NCI-H2227 treated with DMSO at 0.1 percent for 48 hours (cell line): ENCODE measurements around the gene SPATA33.
"Not testable (repeated sequence)": the region's sequence is repeated elsewhere in the genome, so short reads cannot be mapped to it uniquely, and the experiment has no call there.

Experiments
- DNase-seq: peaks from one replicate; lab custom pipeline; 2025; lab: John Stamatoyannopoulos, UW

Gene SPATA33

DNA sequence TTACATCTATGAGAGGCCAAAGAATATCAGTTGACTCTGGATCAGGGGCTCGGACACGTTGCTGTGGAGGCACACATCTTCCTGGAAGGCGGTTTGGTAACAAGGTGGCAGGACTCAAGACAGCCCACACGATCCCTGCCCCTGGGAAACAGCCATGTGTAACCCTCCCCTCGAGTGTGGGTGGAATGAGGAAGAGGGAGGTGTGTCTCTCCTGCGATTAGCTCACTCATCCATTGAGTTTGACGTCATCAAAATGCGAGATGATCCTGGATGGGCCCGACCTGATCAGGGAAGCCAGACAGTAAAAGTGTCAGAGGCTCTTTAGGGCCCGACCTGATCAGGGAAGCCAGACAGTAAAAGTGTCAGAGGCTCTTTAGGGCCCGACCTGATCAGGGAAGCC, 6.6 kb downstream of the SPATA33 start:
- not testable (repeated sequence) for DNase-seq

- DNase-seq, result not testable (repeated sequence)
Measured at GRCh38 chr16:89667000-89667399, 9.4 kb downstream of the SPATA33 start.

GRCh38 chr16:89667633-89668032, 10.0 kb downstream of the SPATA33 start:
- DNase-seq, result no peak

GRCh38 chr16:89668790-89669158, 11.1 kb downstream of the SPATA33 start:
- no peak for DNase-seq

DNA sequence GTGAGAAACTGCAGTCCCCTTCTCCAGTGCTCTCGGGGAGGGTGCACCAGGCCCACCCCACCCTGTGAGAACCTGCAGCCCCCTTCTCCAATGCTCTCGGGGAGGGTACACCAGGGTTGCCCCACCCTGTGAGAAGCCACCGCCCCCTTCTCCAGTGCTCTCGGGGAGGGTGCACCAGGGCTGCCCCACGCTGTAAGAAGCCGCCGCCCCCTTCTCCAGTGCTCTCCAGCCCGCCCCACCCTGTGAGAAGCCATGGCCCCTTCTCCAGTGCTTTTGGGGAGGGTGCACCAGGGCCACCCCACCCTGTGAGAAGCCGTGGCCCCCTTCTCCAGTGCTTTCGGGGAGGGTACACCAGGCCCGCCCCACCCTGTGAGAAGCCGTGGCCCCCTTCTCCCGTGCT, 12.1 kb downstream of the SPATA33 start:
- no peak for DNase-seq

DNA sequence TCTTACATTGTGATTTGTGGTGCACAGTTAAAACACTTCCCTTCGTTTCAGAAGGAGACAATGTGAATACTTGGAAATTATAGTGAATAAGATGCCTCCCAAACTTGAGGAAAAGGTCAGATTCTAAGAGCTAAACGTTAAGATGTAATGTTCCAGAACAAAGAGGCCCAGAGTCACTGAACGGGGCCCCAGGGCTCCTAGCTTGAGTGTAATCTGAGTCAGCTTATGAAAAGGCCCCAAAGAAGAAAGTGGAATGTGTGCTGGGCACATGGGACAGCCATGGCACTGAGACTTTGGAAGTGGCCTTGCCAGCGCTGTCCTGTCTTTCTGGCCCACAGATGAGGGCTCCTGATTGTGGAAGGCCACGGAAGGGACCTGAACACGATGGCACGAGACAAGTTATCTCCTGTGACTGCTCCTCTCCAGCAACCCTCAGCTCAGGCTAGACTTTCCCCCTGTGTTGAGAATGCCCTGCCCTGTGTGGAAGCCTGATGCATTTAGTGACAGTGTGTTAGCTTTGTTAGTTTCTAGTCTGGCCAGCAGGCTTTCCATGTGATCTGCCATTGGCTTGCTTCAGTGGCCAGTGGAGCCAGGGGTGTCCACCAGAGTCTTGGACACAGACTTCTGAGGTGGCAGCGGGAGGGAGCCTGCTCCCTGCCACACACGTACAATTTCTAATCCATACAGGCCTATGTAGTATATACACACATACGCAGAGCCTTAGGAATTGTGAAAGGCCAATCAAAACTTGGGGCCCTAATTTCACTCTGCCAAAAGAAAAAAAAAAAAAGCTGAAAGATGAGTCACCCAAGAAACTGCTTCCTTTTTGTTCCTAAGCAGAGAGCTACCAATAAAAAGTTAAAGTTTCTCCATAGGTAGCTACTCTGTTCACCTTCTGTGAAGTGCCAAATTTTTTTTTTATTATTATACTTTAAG, 13.1 kb downstream of the SPATA33 start:
- no peak for DNase-seq

- DNase-seq, result not testable (repeated sequence)
Measured at GRCh38 chr16:89671565-89671964, 13.9 kb downstream of the SPATA33 start.

GRCh38 chr16:89672177-89672941, 14.7 kb downstream of the SPATA33 start:
- DNase-seq, result no peak

DNA sequence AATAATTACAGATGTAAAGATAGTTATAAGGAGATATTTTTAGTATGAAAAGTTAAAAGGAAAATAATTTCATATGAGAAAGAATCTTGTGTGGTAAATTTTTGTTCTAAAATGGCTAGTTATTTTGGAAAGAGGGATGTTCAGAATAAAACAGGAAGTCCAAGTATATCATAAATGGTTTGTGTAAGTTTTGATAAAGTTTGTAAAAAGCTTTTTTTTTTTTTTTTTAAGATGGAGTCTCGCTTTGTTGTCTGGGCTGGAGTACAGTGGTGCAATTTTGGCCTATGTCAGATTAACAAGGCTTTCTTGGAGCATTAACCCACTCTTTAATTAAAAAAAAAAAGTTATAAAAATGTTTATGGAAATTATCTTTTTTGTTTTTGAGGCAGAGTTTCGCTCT, 20.6 kb downstream of the SPATA33 start:
- DNase-seq, result no peak

DNA sequence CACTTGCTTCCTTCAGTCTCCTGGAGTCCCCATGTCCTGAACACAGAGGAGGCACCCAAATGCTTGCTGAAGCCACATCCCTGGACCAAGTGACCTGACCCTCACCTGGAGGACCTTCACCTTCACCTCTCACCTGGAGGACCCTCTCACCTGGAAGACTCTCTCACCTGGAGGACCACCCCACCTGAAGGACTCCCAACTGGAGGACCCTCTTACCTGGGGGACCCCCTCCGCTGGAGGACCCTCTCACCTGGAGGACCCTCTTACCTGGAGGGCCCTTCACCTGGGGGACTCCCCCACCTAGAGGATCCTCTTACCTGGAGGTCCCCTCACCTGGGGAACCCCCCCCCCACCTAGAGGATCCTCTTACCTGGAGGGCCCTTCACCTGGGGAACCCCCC, 28.3 kb downstream of the SPATA33 start:
- DNase-seq, result no peak

- DNase-seq, result peak; percentile 83
Measured at GRCh38 chr16:89686520-89687091, 29.0 kb downstream of the SPATA33 start, which contains the start of gene CDK10. CDK10 (plus strand) TSS chr16:89686689; CDS start chr16:89686711, 22 bp downstream.

GRCh38 chr16:89687092-89687940, 29.7 kb downstream of the SPATA33 start:
- no peak for DNase-seq

GRCh38 chr16:89688395-89688794, 30.8 kb downstream of the SPATA33 start:
- DNase-seq, result no peak

GRCh38 chr16:89689142-89689541, 31.5 kb downstream of the SPATA33 start:
- no peak for DNase-seq

DNA sequence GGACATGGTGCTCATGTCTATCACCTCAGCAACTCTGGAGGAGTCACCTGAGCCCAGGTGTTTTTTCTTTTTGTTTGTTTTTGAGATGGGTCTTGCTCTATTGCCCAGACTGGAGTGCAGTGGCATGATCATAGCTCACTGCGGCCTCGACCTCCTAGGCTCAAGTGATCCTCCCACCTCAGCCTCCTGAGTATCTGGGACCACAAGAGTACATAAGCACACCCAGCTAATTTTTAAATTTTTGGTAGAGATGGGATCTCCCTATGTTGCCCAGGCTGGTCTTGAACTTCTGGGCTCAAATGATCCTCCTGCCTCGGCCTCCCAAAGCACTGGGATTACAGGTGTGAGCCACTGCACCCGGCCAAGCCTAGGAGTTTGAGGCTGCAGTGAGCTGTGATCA, 32.0 kb downstream of the SPATA33 start:
- DNase-seq, result not testable (repeated sequence)

DNA sequence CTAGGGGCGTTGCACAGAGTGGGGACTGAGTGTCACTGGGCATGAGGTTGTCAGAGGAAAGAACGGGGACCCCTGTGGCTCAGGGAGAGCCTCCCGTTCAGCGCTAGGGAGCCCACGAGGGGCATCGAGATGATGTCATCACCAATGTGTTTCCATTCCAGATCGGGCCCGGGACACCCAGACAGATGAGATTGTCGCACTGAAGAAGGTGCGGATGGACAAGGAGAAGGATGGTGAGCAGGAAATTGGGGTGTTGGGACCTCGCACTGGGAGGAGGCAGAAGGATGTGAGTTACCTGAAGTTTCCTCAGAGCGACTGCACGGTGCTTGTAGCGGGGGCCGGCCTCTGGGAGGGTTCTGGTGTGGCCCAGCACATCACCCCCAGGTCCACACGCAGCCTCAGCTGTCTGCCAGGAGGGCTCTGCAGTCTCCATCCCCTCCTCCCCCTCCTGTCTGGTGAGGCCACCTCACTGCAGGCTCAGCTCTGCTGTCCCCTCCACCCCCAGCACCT, 32.8 kb downstream of the SPATA33 start:
- DNase-seq, result no peak

DNA sequence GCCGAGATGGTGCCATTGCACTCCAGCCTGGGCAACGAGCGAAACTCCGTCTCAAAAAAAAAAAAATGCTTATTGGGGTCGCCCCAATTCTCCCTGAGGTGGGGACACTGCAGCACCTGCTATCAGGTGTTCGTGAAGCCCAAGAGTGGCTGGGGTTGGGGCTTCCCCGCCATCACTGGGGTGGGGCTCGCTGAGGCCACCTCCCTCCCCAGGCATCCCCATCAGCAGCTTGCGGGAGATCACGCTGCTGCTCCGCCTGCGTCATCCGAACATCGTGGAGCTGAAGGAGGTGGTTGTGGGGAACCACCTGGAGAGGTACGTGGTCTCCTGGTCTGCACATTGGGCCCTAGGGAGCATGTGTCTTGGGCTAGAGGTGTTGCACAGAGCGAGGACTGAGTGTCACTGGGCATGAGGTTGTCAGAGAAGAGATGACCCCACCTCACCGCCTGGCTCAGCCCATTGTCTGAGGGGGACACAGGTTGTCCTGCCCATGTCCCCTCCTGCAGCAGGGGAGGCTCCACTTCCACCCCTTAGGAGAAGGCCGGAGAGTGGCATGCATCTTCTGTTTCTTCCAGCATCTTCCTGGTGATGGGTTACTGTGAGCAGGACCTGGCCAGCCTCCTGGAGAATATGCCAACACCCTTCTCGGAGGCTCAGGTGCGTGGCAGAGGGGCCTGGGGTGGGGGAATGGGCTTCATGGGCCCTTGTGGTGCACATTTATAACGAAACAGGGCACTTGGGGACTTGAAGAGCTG, 33.8 kb downstream of the SPATA33 start:
- no peak for DNase-seq

DNA sequence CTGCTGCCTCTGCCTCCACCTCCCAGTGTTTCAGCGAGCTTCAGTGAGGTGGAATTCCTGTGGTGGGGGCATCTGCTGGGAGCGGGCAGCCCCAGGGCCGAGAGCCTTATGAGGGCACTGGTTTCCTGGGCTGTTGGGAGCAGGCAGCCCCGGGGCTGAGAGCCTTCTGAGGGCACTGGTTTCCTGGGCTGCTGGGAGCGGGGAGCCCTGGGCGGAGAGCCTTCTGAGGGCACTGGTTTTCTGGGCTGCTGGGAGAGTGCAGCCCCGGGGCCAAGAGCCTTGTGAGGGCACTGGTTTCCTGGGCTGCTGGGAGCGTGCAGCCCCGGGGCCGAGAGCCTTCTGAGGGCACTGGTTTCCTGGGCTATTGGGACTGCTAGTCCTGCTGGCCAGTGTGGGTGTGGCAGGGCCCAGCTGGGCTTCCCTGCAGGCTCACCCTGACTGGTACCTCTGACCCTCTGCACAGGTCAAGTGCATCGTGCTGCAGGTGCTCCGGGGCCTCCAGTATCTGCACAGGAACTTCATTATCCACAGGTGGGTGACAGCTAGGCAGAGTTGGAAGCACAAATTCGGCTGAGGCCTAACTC, 34.4 kb downstream of the SPATA33 start:
- DNase-seq, result no peak

DNA sequence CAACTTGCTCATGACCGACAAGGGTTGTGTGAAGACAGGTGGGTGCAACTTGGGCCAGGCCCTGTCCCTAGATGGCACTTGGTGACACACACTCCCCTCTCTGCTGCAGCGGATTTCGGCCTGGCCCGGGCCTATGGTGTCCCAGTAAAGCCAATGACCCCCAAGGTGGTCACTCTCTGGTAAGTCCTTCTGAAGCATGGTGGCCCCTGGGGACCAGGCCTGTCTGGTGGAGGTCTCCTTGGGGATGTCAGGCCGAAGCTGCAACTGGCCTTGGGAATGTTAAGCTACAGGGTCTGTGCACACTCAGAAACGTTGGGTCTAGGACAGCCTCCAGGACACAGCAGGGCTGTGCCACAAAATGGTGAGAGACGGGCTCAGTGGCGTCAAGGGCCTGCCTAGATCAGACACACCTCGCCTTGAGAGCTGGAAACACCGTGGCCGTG, 35.7 kb downstream of the SPATA33 start:
- no peak for DNase-seq
